ENCODE results near the gene CLEC17A.
A peak's percentile ranks its signal among the peaks of the same experiment; 100 is the strongest.

The CLEC17A gene

GRCh38 chr19:14544977-14545715 lies 37.7 kb upstream of the CLEC17A start:
- H3K27ac ChIP-seq = no peak overlapping the region
- TF ChIP-seq ZFX (IDR thresholded peaks at IDR 0.05; ENCODE audit: borderline replicate concordance) (no peak), CTCF (IDR thresholded peaks at IDR 0.05) (no peak)

- no peak for TF ChIP-seq ZFX (IDR thresholded peaks at IDR 0.05; ENCODE audit: borderline replicate concordance)
- H3K27ac ChIP-seq = no peak overlapping the region
Observed at GRCh38 chr19:14545716-14546082, 37.2 kb upstream of the CLEC17A start.

GRCh38 chr19:14550201-14550754 lies 32.6 kb upstream of the CLEC17A start:
- peak overlapping the region; percentile 62 for H3K27ac ChIP-seq

GRCh38 chr19:14551134-14552005 lies 31.5 kb upstream of the CLEC17A start:
- peak overlapping the region; percentile 62 for H3K27ac ChIP-seq

More at GRCh38 chr19:14550201-14550754, 32.6 kb upstream of the CLEC17A start:
- TF ChIP-seq CTCF (IDR thresholded peaks at IDR 0.05) (no peak), ZFX (IDR thresholded peaks at IDR 0.05; ENCODE audit: borderline replicate concordance) (no peak)

- peak overlapping the region; percentile 62; the same call in 1 of the 2 replicates for H3K27ac ChIP-seq
Observed at GRCh38 chr19:14552006-14552360, 30.9 kb upstream of the CLEC17A start.

- no peak overlapping the region for H3K27ac ChIP-seq
- no peak for TF ChIP-seq ZFX (IDR thresholded peaks at IDR 0.05; ENCODE audit: borderline replicate concordance)
- no peak for TF ChIP-seq CTCF (IDR thresholded peaks at IDR 0.05)
Observed at GRCh38 chr19:14553042-14553938, 29.6 kb upstream of the CLEC17A start.

- no peak for TF ChIP-seq ZFX (IDR thresholded peaks at IDR 0.05; ENCODE audit: borderline replicate concordance)
- TF ChIP-seq CTCF (IDR thresholded peaks at IDR 0.05) = no peak
- 0 out of 2 replicates have a peak overlapping the region, but pooled peaks have one; percentile 25 for H3K27ac ChIP-seq
Observed at GRCh38 chr19:14553939-14554243, 29.0 kb upstream of the CLEC17A start.

GRCh38 chr19:14554382-14554812 lies 28.5 kb upstream of the CLEC17A start:
- H3K27ac ChIP-seq = 0 out of 2 replicates have a peak overlapping the region, but pooled peaks have one; percentile 25
- TF ChIP-seq CTCF (IDR thresholded peaks at IDR 0.05) (no peak), ZFX (IDR thresholded peaks at IDR 0.05; ENCODE audit: borderline replicate concordance) (no peak)

Data from 22Rv1 (cell line).